Glutamatergic neuron (in vitro differentiated cells): ENCODE measurements around the gene GALE. TPM values are rescaled to one million over a fixed set of nuclear protein-coding genes. Genes with fewer than 3 reads are reported as not detected.

ENCODE experiments used
- DNase-seq: peaks from one replicate; pipeline ENCODE4 v3.0.0; 2022
- H3K27ac Mint-ChIP-seq: one replicate; pipeline ENCODE4 v1.8.0; 2020; ENCODE audit warnings: mild to moderate bottlenecking, mixed read lengths, inconsistent platforms; ENCODE audit not compliant: unreplicated experiment
- H3K27me3 Mint-ChIP-seq: one replicate; pipeline ENCODE4 v1.8.0; 2020; ENCODE audit warnings: mild to moderate bottlenecking, moderate library complexity, mixed read lengths, inconsistent platforms; ENCODE audit not compliant: unreplicated experiment
- H3K36me3 Mint-ChIP-seq: one replicate; pipeline ENCODE4 v1.8.0; 2020; ENCODE audit warnings: mild to moderate bottlenecking, mixed read lengths, inconsistent platforms; ENCODE audit not compliant: unreplicated experiment
- H3K4me1 Mint-ChIP-seq: one replicate; pipeline ENCODE4 v1.8.0; 2020; ENCODE audit warnings: mild to moderate bottlenecking, low read depth, mixed read lengths, inconsistent platforms; ENCODE audit not compliant: unreplicated experiment
- H3K4me3 Mint-ChIP-seq: one replicate; pipeline ENCODE4 v1.8.0; 2020; ENCODE audit warnings: mild to moderate bottlenecking, mixed read lengths, inconsistent platforms; ENCODE audit not compliant: unreplicated experiment
- H3K9me3 Mint-ChIP-seq: one replicate; pipeline ENCODE4 v1.8.0; 2020; ENCODE audit warnings: mild to moderate bottlenecking, moderate library complexity, mixed read lengths, inconsistent platforms; ENCODE audit not compliant: unreplicated experiment
- CTCF ChIP-seq: fragments of 200-600 bp; sonication (generic); IDR thresholded peaks from one replicate; pipeline ENCODE4 v1.5.0; 2021; ENCODE audit not compliant: partially characterized antibody, unreplicated experiment
- total RNA-seq: library from RNA; stranded (reverse); fragmentation: NEBNext Ultra II Directional; extraction: Animal tissue kit (Norgen Biotek cat#: 25700); gene quantifications from one replicate; pipeline ENCODE4 v1.2.1, GENCODE V29; 2021; ENCODE audit not compliant: unreplicated experiment

GALE gene
- total RNA-seq, 1 donor from 2014 or later: 32.6 TPM

DNA sequence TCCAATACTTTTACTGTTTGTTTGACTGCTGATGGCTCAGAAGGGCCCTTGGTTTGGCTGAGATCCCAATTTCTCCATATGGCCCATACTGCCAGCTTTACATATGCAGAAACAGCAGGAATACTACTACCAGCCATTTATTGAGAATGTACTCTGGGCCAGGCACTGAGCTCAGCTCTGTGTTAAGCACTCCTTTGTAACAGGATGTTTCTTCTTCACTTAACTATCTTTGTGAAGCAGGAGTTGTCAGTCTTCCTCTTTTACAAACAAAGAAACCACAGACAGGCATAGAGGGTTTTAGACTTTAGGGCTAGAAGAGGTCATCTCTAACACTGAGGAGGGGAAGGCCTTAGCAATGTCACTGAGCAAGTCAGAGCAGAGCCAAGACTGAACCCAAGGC is 16.4 kb upstream of the GALE start:
- Mint-ChIP-seq H3K4me3 (no peak overlapping the region), H3K27ac (no peak overlapping the region), H3K9me3 (no peaks in the 10 kb centered on the region), H3K4me1 (no peaks in the 10 kb centered on the region), H3K27me3 (no peaks in the 10 kb centered on the region), H3K36me3 (no peaks in the 10 kb centered on the region)
- no peak for TF ChIP-seq CTCF
- DNase-seq: no peak

DNA sequence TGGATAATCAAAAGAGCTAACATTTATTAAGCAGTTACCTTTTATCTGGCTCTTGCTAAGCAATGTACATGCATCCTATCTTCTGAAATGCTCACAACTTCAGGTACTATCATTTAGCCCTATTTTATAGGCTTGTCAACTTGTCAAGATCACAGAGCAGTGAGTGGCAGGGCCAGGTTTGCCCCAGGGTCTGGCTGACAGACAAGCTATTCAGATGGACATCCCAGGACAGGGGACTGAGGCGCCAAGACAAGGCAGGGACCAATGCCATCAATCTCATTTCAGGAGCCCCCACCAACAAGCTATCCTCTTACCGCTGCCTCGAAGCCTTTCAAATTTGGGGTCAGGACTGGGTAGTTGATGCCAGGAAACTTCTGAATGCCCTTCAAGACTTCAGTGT is 15.8 kb upstream of the GALE start:
- no peak for DNase-seq
- Mint-ChIP-seq H3K36me3 (no peaks in the 10 kb centered on the region), H3K4me3 (no peak overlapping the region), H3K9me3 (no peaks in the 10 kb centered on the region), H3K27ac (no peak overlapping the region), H3K4me1 (no peaks in the 10 kb centered on the region), H3K27me3 (no peaks in the 10 kb centered on the region)
- no peak for TF ChIP-seq CTCF

DNA sequence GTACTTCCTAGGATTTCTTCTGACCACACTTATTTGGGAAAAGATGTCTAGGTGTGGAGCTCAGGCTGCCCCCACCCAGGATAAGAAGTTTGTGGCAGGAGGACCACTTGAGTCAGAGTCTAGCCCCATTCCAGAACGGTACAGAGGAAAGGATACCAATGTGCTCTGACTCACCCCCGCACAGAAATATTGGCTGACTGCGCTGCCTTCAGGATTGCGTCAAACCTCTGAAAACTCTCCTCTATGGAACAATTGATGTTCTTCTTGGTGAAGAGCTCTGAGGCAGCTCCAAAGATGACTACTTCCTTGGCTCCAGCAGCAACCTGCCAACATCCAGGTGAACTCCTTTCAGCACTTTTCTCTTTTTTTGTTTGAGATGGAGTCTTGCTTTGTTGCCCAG is 13.5 kb upstream of the GALE start:
- H3K27ac Mint-ChIP-seq: no peak overlapping the region
- H3K36me3 Mint-ChIP-seq: no peaks in the 10 kb centered on the region
- no peak for DNase-seq
- no peaks in the 10 kb centered on the region for H3K27me3 Mint-ChIP-seq
- no peak overlapping the region for H3K4me3 Mint-ChIP-seq
- H3K4me1 Mint-ChIP-seq: no peaks in the 10 kb centered on the region
- TF ChIP-seq CTCF: no peak
- H3K9me3 Mint-ChIP-seq: no peaks in the 10 kb centered on the region

- peak; percentile 59 for DNase-seq
- no peaks in the 10 kb centered on the region for H3K4me1 Mint-ChIP-seq
- H3K9me3 Mint-ChIP-seq: no peaks in the 10 kb centered on the region
- H3K27ac Mint-ChIP-seq: no peak overlapping the region
- peak overlapping the region; percentile 56 for H3K4me3 Mint-ChIP-seq
- no peaks in the 10 kb centered on the region for H3K36me3 Mint-ChIP-seq
- TF ChIP-seq CTCF: peak; percentile 62
- H3K27me3 Mint-ChIP-seq: no peaks in the 10 kb centered on the region
Measured at GRCh38 chr1:23810818-23811540, 10.4 kb upstream of the GALE start.

GRCh38 chr1:23809751-23810171 is 9.2 kb upstream of the GALE start:
- peak; percentile 82 for DNase-seq
- Mint-ChIP-seq H3K27me3 (no peaks in the 10 kb centered on the region), H3K36me3 (no peaks in the 10 kb centered on the region), H3K4me3 (no peak overlapping the region), H3K9me3 (no peaks in the 10 kb centered on the region), H3K4me1 (no peaks in the 10 kb centered on the region), H3K27ac (no peak overlapping the region)
- TF ChIP-seq CTCF: peak; percentile 49
